DOHH2 (cell line): ENCODE measurements around the gene CLEC18C.
"Not testable (repeated sequence)": the region's sequence is repeated elsewhere in the genome, so short reads cannot be mapped to it uniquely, and the experiment has no call there.

Experiments used
- EZH2phosphoT487 ChIP-seq: fragments of 200-600 bp; sonication (generic); IDR thresholded peaks from 2 replicates; pipeline ENCODE4 v1.6.1; 2017; ENCODE audit warnings: borderline replicate concordance, mild to moderate bottlenecking, antibody characterized with exemption, low read length, moderate library complexity, mixed read lengths
- TF ChIP-seq, protein P1 (sequence below): fragments of 200-600 bp; sonication (generic); IDR thresholded peaks from one replicate; pipeline ENCODE4 v1.5.1; 2014; ENCODE audit warnings: antibody characterized with exemption, mild to moderate bottlenecking, low read depth, low read length; ENCODE audit not compliant: poor library complexity, severe bottlenecking

DNA sequence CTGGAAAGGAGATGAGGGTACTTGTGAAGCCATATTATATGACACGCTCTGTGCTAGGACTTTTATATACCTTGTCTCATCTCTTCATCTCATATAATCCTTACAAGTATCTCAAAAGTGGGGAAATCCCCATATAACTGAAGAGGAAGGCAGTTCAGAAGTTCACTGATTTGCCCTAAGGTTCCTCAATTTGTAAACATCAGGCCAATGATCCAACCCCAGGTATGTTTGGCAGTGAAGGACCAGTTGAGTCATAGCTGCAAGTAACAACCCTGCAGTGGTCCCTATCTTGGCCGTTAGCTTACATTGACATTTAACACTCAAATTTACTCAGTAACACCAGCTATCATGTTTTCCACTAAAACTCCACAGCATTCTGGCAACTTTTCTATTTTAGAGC is 45.0 kb downstream of the CLEC18C start:
- TF ChIP-seq, protein P1, sequence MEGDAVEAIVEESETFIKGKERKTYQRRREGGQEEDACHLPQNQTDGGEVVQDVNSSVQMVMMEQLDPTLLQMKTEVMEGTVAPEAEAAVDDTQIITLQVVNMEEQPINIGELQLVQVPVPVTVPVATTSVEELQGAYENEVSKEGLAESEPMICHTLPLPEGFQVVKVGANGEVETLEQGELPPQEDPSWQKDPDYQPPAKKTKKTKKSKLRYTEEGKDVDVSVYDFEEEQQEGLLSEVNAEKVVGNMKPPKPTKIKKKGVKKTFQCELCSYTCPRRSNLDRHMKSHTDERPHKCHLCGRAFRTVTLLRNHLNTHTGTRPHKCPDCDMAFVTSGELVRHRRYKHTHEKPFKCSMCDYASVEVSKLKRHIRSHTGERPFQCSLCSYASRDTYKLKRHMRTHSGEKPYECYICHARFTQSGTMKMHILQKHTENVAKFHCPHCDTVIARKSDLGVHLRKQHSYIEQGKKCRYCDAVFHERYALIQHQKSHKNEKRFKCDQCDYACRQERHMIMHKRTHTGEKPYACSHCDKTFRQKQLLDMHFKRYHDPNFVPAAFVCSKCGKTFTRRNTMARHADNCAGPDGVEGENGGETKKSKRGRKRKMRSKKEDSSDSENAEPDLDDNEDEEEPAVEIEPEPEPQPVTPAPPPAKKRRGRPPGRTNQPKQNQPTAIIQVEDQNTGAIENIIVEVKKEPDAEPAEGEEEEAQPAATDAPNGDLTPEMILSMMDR, result not testable (repeated sequence)
- not testable (repeated sequence) for TF ChIP-seq EZH2phosphoT487
